Heart left ventricle (tissue), 16 donors: ENCODE data around the gene CSN1S1. TPM values are rescaled to one million over a fixed set of nuclear protein-coding genes. Genes with fewer than 3 reads are reported as not detected.

ENCODE experiments used
- ATAC-seq, 4 donors: fragments of 200-7000 bp; cut with Tn5 transposase; one replicate each; pipeline ENCODE4 v1.9.1; 2020 to 2022; ENCODE audit warnings: moderate library complexity in 4 of 4, mild to moderate bottlenecking in 3 of 4, moderate number of reproducible peaks in 1 of 4
- DNase-seq, 5 donors: peaks; one replicate each; pipeline ENCODE4 v3.0.0-alpha.2; 2020
- H3K27ac ChIP-seq, 12 donors: fragments of 200-600 bp; sonication (generic) in 4 of 12; one replicate each; pipeline versions ENCODE4 v1.5.0 to v1.8.0; 2016 to 2022; ENCODE audit warnings: mild to moderate bottlenecking in 2 of 12
- H3K27me3 ChIP-seq, 9 donors: fragments of 200-600 bp; sonication (generic) in 2 of 9; one replicate each; pipeline versions ENCODE4 v1.5.1 to v1.8.0; 2016 to 2022; ENCODE audit warnings: mild to moderate bottlenecking in 3 of 9
- H3K36me3 ChIP-seq, 9 donors: fragments of 200-600 bp; sonication (generic) in 2 of 9; one replicate each; pipeline versions ENCODE4 v1.5.0 to v1.8.0; 2018 to 2022; ENCODE audit warnings: mild to moderate bottlenecking in 2 of 9
- H3K4me1 ChIP-seq, 12 donors: fragments of 200-600 bp; sonication (generic) in 4 of 12; one replicate each; pipeline versions ENCODE4 v1.5.0 to v1.8.0; 2016 to 2022; ENCODE audit warnings: mild to moderate bottlenecking in 3 of 12
- H3K4me3 ChIP-seq, 12 donors: fragments of 200-600 bp; sonication (generic) in 4 of 12; one replicate each; pipeline versions ENCODE4 v1.5.0 to v1.8.0; 2017 to 2022; ENCODE audit warnings: mild to moderate bottlenecking in 9 of 12, moderate library complexity in 4 of 12
- H3K9me3 ChIP-seq, 12 donors: fragments of 200-600 bp; sonication (generic) in 4 of 12; one replicate each; pipeline versions ENCODE4 v1.5.0 to v1.8.0; 2016 to 2022; ENCODE audit warnings: mild to moderate bottlenecking in 1 of 12
- POLR2A ChIP-seq, 2 donors: fragments of 450-650 bp; IDR thresholded peaks; one replicate each; pipeline ENCODE4 v1.6.1; 2017; ENCODE audit warnings: antibody characterized with exemption in 2 of 2, mild to moderate bottlenecking in 2 of 2, moderate library complexity in 2 of 2
- WGBS, 4 donors: extraction: QIAGEN DNeasy Blood & Tissue Kit in 2 of 4; methylation state at CpG; one replicate each; pipeline versions ENCODE4 v1.1.5 to v1.1.7; 2013 to 2018; 5-methylcytosine and 5-hydroxymethylcytosine counted together
- intact Hi-C, 10 donors: fragments of 100-400 bp; cut with DNase I; formaldehyde crosslinking; loops; one replicate each; pipeline versions ENCODE4 v1.11.1 to v1.14.2; 2022
- long read RNA-seq, 3 donors: library from polyadenylated mRNA; unstranded; transcript quantifications; one replicate each; pipeline ENCODE4 v2.0.0, GENCODE V29; 2020 to 2021
- polyA plus RNA-seq, 2 donors: library from polyadenylated mRNA; stranded (reverse); fragments of 200-250 nt; gene quantifications; one replicate each; pipeline ENCODE4 v1.2.3, GENCODE V29; 2013
- total RNA-seq, 9 donors: library from RNA; depleted of rRNA in 2 of 9; stranded (reverse); fragments of >200 nt in 2 of 9; fragmentation: NEBNext Ultra II Directional in 3 of 9; extraction: Animal tissue kit (Norgen Biotek cat#: 25700) in 3 of 9; gene quantifications; one replicate each; pipeline versions ENCODE4 v1.1.0 to v1.2.4, GENCODE V29; 2016 to 2023
- TF ChIP-seq, protein P1 (sequence below), 12 donors: fragments of 200-600 bp; sonication (generic) in 4 of 12; IDR thresholded peaks; one replicate each; pipeline versions ENCODE4 v1.5.0 to v1.8.0; 2018 to 2022; ENCODE audit warnings: antibody characterized with exemption in 12 of 12, mild to moderate bottlenecking in 5 of 12
- donor health status: ischemic (EF 13 %, LVEDD 7.1; RV severe dilation, severe dysfunction).
- donor health status: healthy with polysubstance abuse.
- donor health status: DM: no; HTN: yes; CAD: no.
- donor health status: DM: no; HTN: no; CAD: no.
- donor health status: ischemic (EF 25% LVEDD 6.9; RV normal size, moderate dysfunction).
- donor health status: ischemic (EF 25% LVEDD 5.7; RV mildly dilated, moderate dysfunction).
- donor health status: healthy.
- donor health status: DM: yes; HTN: yes; CAD: no.
- donor health status: ischemic (EF 35%, LVEDD 5.7; RV mildly dilated, moderate dysfunction).
- donor health status: nonischemic (EF 11% LVEDD 7.7; RV severe dilation, severe dysfunction).
- donor health status: DM: yes; HTN: yes; CAD: no.
- donor health status: PGD.
- donor health status: ischemic (EF 29% LVEDD 5.4; RV normal size, mild dysfunction).
- donor health status: nonischemic (EF 23%, LVEDD 6.1; RV moderate dilation, normal function).

Gene CSN1S1
- total RNA-seq, result not detected
- under 1 TPM in 1 of 2 donors, not detected in 1; 0.12 TPM for polyA plus RNA-seq
- long read RNA-seq, donor 1, result 0 reads
- long read RNA-seq, donor 2, result 0 reads
- long read RNA-seq, donor 3, result 0 reads

GRCh38 chr4:69930768-69931167 is at the start of gene CSN1S1:
Gene CSN1S1, plus strand, starts transcription at chr4:69931068. Its CDS starts 1,488 bp downstream, at chr4:69932556.
- TF ChIP-seq POLR2A (IDR thresholded peaks at IDR 0.05), result no peak
- TF ChIP-seq, protein P1, sequence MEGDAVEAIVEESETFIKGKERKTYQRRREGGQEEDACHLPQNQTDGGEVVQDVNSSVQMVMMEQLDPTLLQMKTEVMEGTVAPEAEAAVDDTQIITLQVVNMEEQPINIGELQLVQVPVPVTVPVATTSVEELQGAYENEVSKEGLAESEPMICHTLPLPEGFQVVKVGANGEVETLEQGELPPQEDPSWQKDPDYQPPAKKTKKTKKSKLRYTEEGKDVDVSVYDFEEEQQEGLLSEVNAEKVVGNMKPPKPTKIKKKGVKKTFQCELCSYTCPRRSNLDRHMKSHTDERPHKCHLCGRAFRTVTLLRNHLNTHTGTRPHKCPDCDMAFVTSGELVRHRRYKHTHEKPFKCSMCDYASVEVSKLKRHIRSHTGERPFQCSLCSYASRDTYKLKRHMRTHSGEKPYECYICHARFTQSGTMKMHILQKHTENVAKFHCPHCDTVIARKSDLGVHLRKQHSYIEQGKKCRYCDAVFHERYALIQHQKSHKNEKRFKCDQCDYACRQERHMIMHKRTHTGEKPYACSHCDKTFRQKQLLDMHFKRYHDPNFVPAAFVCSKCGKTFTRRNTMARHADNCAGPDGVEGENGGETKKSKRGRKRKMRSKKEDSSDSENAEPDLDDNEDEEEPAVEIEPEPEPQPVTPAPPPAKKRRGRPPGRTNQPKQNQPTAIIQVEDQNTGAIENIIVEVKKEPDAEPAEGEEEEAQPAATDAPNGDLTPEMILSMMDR (IDR thresholded peaks at IDR 0.05), result no peak
- Histone ChIP-seq H3K27ac (no peak within 1 kb of the TSS), H3K4me1 (no peaks in the 10 kb centered on the region), H3K4me3 (no peak within 1 kb of the TSS), H3K9me3 (no peaks in the 10 kb centered on the region), H3K36me3 (no peaks in the 10 kb centered on the region), H3K27me3 (no peaks in the 10 kb centered on the region)
- intact Hi-C loops, result no loop called here
- ATAC-seq, result no peak
- WGBS, 4 donors, result 90 to 94% (median 91%) methylated on average over 3 of the region's 3 CpGs
- no peak for DNase-seq

DNA sequence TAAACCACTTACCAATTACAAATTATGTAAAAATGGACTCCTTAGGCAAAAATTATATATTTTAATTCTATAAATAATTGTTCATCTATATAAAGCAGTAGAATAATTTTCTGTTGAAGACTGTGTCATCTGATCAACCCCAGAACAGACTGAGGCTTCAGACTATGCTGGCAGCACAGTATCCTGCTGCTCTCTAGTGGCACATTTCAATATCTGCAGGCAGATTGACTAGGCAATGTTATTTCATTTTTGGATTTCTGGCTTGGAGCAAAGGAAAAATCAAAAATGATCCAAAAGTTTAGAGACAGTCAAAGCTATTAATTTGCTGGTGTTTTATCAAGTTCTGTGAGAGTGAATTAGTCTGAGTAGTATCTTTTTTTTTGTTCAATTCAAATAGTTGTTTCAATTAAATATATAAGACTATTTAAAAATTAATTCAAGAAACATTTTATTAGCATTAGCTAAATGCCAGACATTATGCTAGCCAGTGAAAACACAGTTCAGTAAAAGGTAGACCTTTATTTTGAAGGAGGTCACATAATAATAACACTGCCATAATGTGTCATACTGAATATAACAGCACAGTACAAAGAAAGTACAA is 49.6 kb upstream of the CSN1S1 start:
- Histone ChIP-seq H3K36me3 (no peaks in the 10 kb centered on the region), H3K4me1 (no peaks in the 10 kb centered on the region), H3K9me3 (no peaks in the 10 kb centered on the region), H3K4me3 (no peak overlapping the region), H3K27ac (no peak overlapping the region), H3K27me3 (no peaks in the 10 kb centered on the region)
- TF ChIP-seq POLR2A (IDR thresholded peaks at IDR 0.05), result no peak
- TF ChIP-seq, protein P1 (IDR thresholded peaks at IDR 0.05), result peak; percentile 25 to 70 (median 48)
- DNase-seq (no peak), ATAC-seq (peak; percentile 46 to 68 (median 59))
- intact Hi-C loops, result loop anchor here in 6 of 10 donors (5.0 to 10.0 kb wide), 3 partner anchors 186 to 566 kb away; no protein-coding TSS in a partner anchor

- Histone ChIP-seq H3K36me3 (no peaks in the 10 kb centered on the region), H3K27me3 (no peaks in the 10 kb centered on the region), H3K4me3 (no peak overlapping the region), H3K9me3 (no peaks in the 10 kb centered on the region), H3K4me1 (no peaks in the 10 kb centered on the region), H3K27ac (no peak overlapping the region)
- no peak for ATAC-seq
- no peak for DNase-seq
- intact Hi-C loops, result loop anchor here in 6 of 10 donors (5.0 to 10.0 kb wide), 3 partner anchors 187 to 567 kb away; no protein-coding TSS in a partner anchor
- TF ChIP-seq POLR2A (IDR thresholded peaks at IDR 0.05), result no peak
- TF ChIP-seq, protein P1 (IDR thresholded peaks at IDR 0.05), result no peak
Observed at GRCh38 chr4:69882150-69882549, 48.7 kb upstream of the CSN1S1 start.

GRCh38 chr4:69888336-69888735 is 42.5 kb upstream of the CSN1S1 start:
- no peak for DNase-seq
- TF ChIP-seq, protein P1 (IDR thresholded peaks at IDR 0.05), result no peak
- no peak for TF ChIP-seq POLR2A (IDR thresholded peaks at IDR 0.05)
- intact Hi-C loops, result loop anchor here in 3 of 10 donors (10.0 kb wide), 2 partner anchors 194 to 574 kb away; no protein-coding TSS in a partner anchor
- Histone ChIP-seq H3K4me3 (no peak overlapping the region), H3K9me3 (no peaks in the 10 kb centered on the region), H3K27me3 (no peaks in the 10 kb centered on the region), H3K27ac (no peak overlapping the region), H3K4me1 (no peaks in the 10 kb centered on the region), H3K36me3 (no peaks in the 10 kb centered on the region)
- no peak for ATAC-seq
